Mucosa of descending colon (tissue), 3 donors: Measurements from ENCODE around the gene PTPRN. TPM values are rescaled to one million over a fixed set of nuclear protein-coding genes. Genes with fewer than 3 reads are reported as not detected.

ENCODE experiments used
- ATAC-seq: fragments of 200-7000 bp; cut with Tn5 transposase; one replicate; pipeline ENCODE4 v1.9.1; 2020; ENCODE audit warnings: mild to moderate bottlenecking, moderate library complexity
- DNase-seq, 3 donors: peaks; one replicate each; pipeline ENCODE4 v3.0.0-alpha.2; 2020
- H3K36me3 ChIP-seq: fragments of 200-600 bp; one replicate; pipeline ENCODE4 v1.8.0; 2021; ENCODE audit warnings: low read depth, mild to moderate bottlenecking
- H3K4me1 ChIP-seq: fragments of 200-600 bp; one replicate; pipeline ENCODE4 v1.8.0; 2021; ENCODE audit warnings: low read depth, mild to moderate bottlenecking
- H3K4me3 ChIP-seq: fragments of 200-600 bp; one replicate; pipeline ENCODE4 v1.8.0; 2021; ENCODE audit warnings: mild to moderate bottlenecking
- H3K9me3 ChIP-seq: fragments of 200-600 bp; one replicate; pipeline ENCODE4 v1.8.0; 2021; ENCODE audit warnings: mild to moderate bottlenecking
- CTCF ChIP-seq: fragments of 200-600 bp; IDR thresholded peaks from one replicate; pipeline ENCODE4 v1.8.0; 2022; ENCODE audit warnings: antibody characterized with exemption, mild to moderate bottlenecking
- intact Hi-C, 2 donors: fragments of 100-400 bp; cut with DNase I in 1 of 2; cut with micrococcal nuclease in 1 of 2; formaldehyde crosslinking; loops; one replicate each; pipeline versions ENCODE4 v1.11.0 to v1.11.1; 2022; cut with DNase I, micrococcal nuclease
- long read RNA-seq, 2 donors: library from polyadenylated mRNA; unstranded; transcript quantifications; one replicate each; pipeline ENCODE4 v2.0.0, GENCODE V29; 2019 to 2021
- total RNA-seq, 3 donors: library from RNA; stranded (reverse); fragmentation: NEBNext Ultra II Directional in 2 of 3; extraction: Animal tissue kit (Norgen Biotek cat#: 25700) in 2 of 3; gene quantifications; one replicate each; pipeline versions ENCODE4 v1.2.1 to v1.2.4, GENCODE V29; 2021 to 2023
- donor health status: DM: no; HTN: no; CAD: no; lungs with moderate emphysema.
- donor health status: DM: no; HTN: no; CAD: no.
- donor health status: DM: no; HTN: yes; CAD: no.

Gene PTPRN
- 10 to 100 TPM in 1 of 3 donors, 1 to 10 TPM in 1, under 1 TPM in 1; 0.72 to 13.0 (median 1.0) TPM for total RNA-seq
- long read RNA-seq, donor 1, transcript PTPRN-201 (23 exons, 3,784 nt) = major isoform, 8 of 30 reads
- long read RNA-seq, donor 1, partial matches to known transcripts = 18 of 30 reads
- long read RNA-seq, donor 1, other reads (novel, unspliced or antisense) = 2 of 30 reads
- long read RNA-seq, donor 2, partial matches to known transcripts = 0 of 2 reads
- long read RNA-seq, donor 2, other reads (novel, unspliced or antisense) = 2 of 2 reads

- H3K9me3 ChIP-seq = no peaks in the 10 kb centered on the region
- ATAC-seq (no peak), DNase-seq (no peak)
- no peak for TF ChIP-seq CTCF
- H3K4me1 ChIP-seq = no peaks in the 10 kb centered on the region
- intact Hi-C loops = loop anchor here in 1 of 2 donors (10.0 kb wide), 1 partner anchor 144 kb away; the partner anchor contains the start of gene NHEJ1
- H3K36me3 ChIP-seq = no peaks in the 10 kb centered on the region
- no peak within 1 kb of the TSS for H3K4me3 ChIP-seq
These were observed at the start of gene PTPRN for GRCh38 chr2:219309278-219309677. PTPRN (minus strand) TSS chr2:219309401; CDS start chr2:219309332, 69 bp downstream.

GRCh38 chr2:219358170-219359075, 49.2 kb upstream of the PTPRN start:
- H3K4me1 ChIP-seq = peaks cover 4% of the 10 kb centered on the region
- DNase-seq (no peak), ATAC-seq (no peak)
- H3K9me3 ChIP-seq = no peaks in the 10 kb centered on the region
- H3K4me3 ChIP-seq = no peak overlapping the region
- intact Hi-C loops = no loop called here
- H3K36me3 ChIP-seq = no peaks in the 10 kb centered on the region
- no peak for TF ChIP-seq CTCF

- Histone ChIP-seq H3K36me3 (no peaks in the 10 kb centered on the region), H3K9me3 (no peaks in the 10 kb centered on the region), H3K4me3 (no peak overlapping the region), H3K4me1 (peaks cover 4% of the 10 kb centered on the region)
- intact Hi-C loops = no loop called here
- DNase-seq (no peak), ATAC-seq (no peak)
- no peak for TF ChIP-seq CTCF
These were observed 47.6 kb upstream of the PTPRN start for GRCh38 chr2:219356834-219357233.

GRCh38 chr2:219354582-219354981, 45.4 kb upstream of the PTPRN start:
- no peak for DNase-seq
- Histone ChIP-seq H3K4me3 (no peak overlapping the region), H3K4me1 (peaks cover 4% of the 10 kb centered on the region), H3K36me3 (no peaks in the 10 kb centered on the region), H3K9me3 (no peaks in the 10 kb centered on the region)
- intact Hi-C loops = no loop called here
- ATAC-seq = no peak
- TF ChIP-seq CTCF = no peak

GRCh38 chr2:219353129-219353528, 43.9 kb upstream of the PTPRN start:
- DNase-seq (no peak), ATAC-seq (no peak)
- intact Hi-C loops = no loop called here
- Histone ChIP-seq H3K4me1 (peaks cover under 1% of the 10 kb centered on the region), H3K9me3 (no peaks in the 10 kb centered on the region), H3K36me3 (no peaks in the 10 kb centered on the region), H3K4me3 (no peak overlapping the region)
- TF ChIP-seq CTCF = no peak
